CD4-positive, alpha-beta T cell (primary cell): ENCODE measurements around the gene SGPP1. TPM values are rescaled to one million over a fixed set of nuclear protein-coding genes. Genes with fewer than 3 reads are reported as not detected.

Experiments used
- ATAC-seq: fragments of 200-7000 bp; cut with Tn5 transposase; one replicate; pipeline ENCODE4 v1.10.0; 2022; ENCODE audit warnings: mild to moderate bottlenecking; ENCODE audit not compliant: poor library complexity
- CTCF ChIA-PET: fragments of 350-600 bp; sonication (Branson Sonifier 250); formaldehyde crosslinking; loops from one replicate; lab custom pipeline; 2021; ENCODE audit warnings: antibody characterized with exemption, inconsistent platforms; lab: Charles Lee
- POLR2A ChIA-PET: fragments of 350-600 bp; sonication (Branson Sonifier 250); formaldehyde crosslinking; loops from one replicate; lab custom pipeline; 2021; ENCODE audit warnings: antibody characterized with exemption, inconsistent platforms; lab: Charles Lee
- DNase-seq, 14 experiments: peaks; one replicate each; pipeline ENCODE4 v3.0.0-alpha.2; 2013 to 2020; ENCODE audit warnings: mixed read lengths in 2 of 14
- H3K27ac ChIP-seq, 2 donors: one replicate each; pipeline versions ENCODE4 v1.5.1 to v1.7.0; 2013; ENCODE audit warnings: low read length in 2 of 2, low read depth in 1 of 2, mild to moderate bottlenecking in 1 of 2
- H3K27me3 ChIP-seq, 2 experiments: 1 replicate in 1 of 2; 2 replicates in 1 of 2; pipeline versions ENCODE4 v1.6.1 to v1.7.0; 2013; ENCODE audit warnings: low read length in 2 of 2, control low read depth in 1 of 2, mild to moderate bottlenecking in 1 of 2, moderate library complexity in 1 of 2; ENCODE audit not compliant: insufficient read depth in 2 of 2, control insufficient read depth in 1 of 2
- H3K36me3 ChIP-seq: one replicate; pipeline ENCODE4 v1.6.1; 2013; ENCODE audit warnings: low read length, control low read depth; ENCODE audit not compliant: insufficient read depth
- H3K4me1 ChIP-seq: one replicate; pipeline ENCODE4 v1.6.1; 2013; ENCODE audit warnings: low read length, control low read depth; ENCODE audit not compliant: insufficient read depth
- H3K4me3 ChIP-seq: one replicate; pipeline ENCODE4 v1.5.1; 2013; ENCODE audit warnings: mild to moderate bottlenecking, low read length, moderate library complexity
- H3K9me3 ChIP-seq, 2 experiments: 1 replicate in 1 of 2; 2 replicates in 1 of 2; pipeline versions ENCODE4 v1.6.1 to v1.7.0; 2013; ENCODE audit warnings: low read length in 2 of 2, mild to moderate bottlenecking in 2 of 2, control low read depth in 1 of 2, moderate library complexity in 1 of 2; ENCODE audit not compliant: control insufficient read depth in 1 of 2, insufficient read depth in 1 of 2
- H3K27ac Mint-ChIP-seq: one replicate; pipeline ENCODE4 v1.8.0; 2020; ENCODE audit warnings: mixed read lengths
- H3K27me3 Mint-ChIP-seq: one replicate; pipeline ENCODE4 v1.8.0; 2021; ENCODE audit warnings: mixed read lengths
- H3K36me3 Mint-ChIP-seq: one replicate; pipeline ENCODE4 v1.8.0; 2021; ENCODE audit warnings: low read depth, mixed read lengths
- H3K4me1 Mint-ChIP-seq: one replicate; pipeline ENCODE4 v1.8.0; 2021; ENCODE audit warnings: low read depth, mixed read lengths
- H3K4me3 Mint-ChIP-seq: one replicate; pipeline ENCODE4 v1.8.0; 2020; ENCODE audit warnings: mild to moderate bottlenecking, mixed read lengths
- H3K9me3 Mint-ChIP-seq: one replicate; pipeline ENCODE4 v1.8.0; 2020; ENCODE audit warnings: mixed read lengths
- CTCF ChIP-seq: fragments of 200-600 bp; IDR thresholded peaks from one replicate; pipeline ENCODE4 v1.8.0; 2022; ENCODE audit warnings: antibody characterized with exemption, mild to moderate bottlenecking
- intact Hi-C, 2 experiments: fragments of 100-400 bp; cut with DNase I in 1 of 2; cut with micrococcal nuclease in 1 of 2; formaldehyde crosslinking; loops; one replicate each; pipeline versions ENCODE4 v1.15.1 to v1.9.0; 2023 to 2025; cut with DNase I, micrococcal nuclease
- total RNA-seq, 174 experiments: library from RNA in 2 of 174; stranded (reverse) in 2 of 174; gene quantifications; one replicate each; pipeline ENCODE4 v1.2.3 and lab custom pipeline; 2021 to 2026

Gene SGPP1
- total RNA-seq, 2 experiments from 2014 or later = 16.6 to 16.8 TPM

DNA sequence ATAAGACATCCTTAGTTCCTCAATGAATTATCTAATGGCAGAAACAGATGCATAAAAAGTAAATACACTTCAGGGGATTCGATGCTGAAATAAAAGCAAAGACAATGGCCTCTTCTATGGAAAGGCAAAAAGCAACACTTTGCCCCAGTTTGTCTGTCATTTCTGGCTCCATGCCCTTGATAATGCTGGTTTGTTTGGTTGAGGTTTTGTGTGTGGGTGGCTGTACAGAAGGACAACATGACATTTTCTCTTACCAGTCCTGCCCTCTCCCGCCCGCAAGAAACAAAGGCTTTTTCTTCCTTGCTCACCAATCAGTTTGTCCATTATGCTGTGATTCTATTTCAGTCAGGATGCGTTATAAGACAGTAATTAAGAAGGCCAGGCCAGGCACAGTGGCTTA lies 68.1 kb downstream of the SGPP1 start:
- Mint-ChIP-seq H3K27me3 (no peaks in the 10 kb centered on the region), H3K4me3 (no peak overlapping the region), H3K36me3 (peaks cover 20% of the 10 kb centered on the region), H3K27ac (peak overlapping the region; percentile 44), H3K9me3 (no peaks in the 10 kb centered on the region), H3K4me1 (peaks cover 5% of the 10 kb centered on the region)
- no peak for TF ChIP-seq CTCF
- POLR2A ChIA-PET = no interaction called here
- H3K4me3 ChIP-seq = no peak overlapping the region
- no peaks in the 10 kb centered on the region for H3K9me3 ChIP-seq
- peaks cover 4% of the 10 kb centered on the region for H3K4me1 ChIP-seq
- ATAC-seq (no peak), DNase-seq (no peak)
- no peak overlapping the region for H3K27ac ChIP-seq
- intact Hi-C loops = no loop called here
- no peaks in the 10 kb centered on the region for H3K27me3 ChIP-seq
- peaks cover 4% of the 10 kb centered on the region for H3K36me3 ChIP-seq
- CTCF ChIA-PET = no interaction called here

- peaks cover 30% of the 10 kb centered on the region for H3K36me3 Mint-ChIP-seq
- H3K4me3 ChIP-seq = no peak overlapping the region
- H3K4me3 Mint-ChIP-seq = no peak overlapping the region
- H3K36me3 ChIP-seq = peaks cover 4% of the 10 kb centered on the region
- CTCF ChIA-PET = no interaction called here
- POLR2A ChIA-PET = interaction anchor here (3.3 kb wide), 1 partner anchor 14 kb away, joined by 9 read pairs; the partner anchor contains the start of gene WDR89
- intact Hi-C loops = no loop called here
- no peak overlapping the region for H3K27ac Mint-ChIP-seq
- DNase-seq (no peak), ATAC-seq (no peak)
- no peak for TF ChIP-seq CTCF
- no peaks in the 10 kb centered on the region for H3K9me3 ChIP-seq
- H3K4me1 ChIP-seq = peaks cover 13% of the 10 kb centered on the region
- H3K27ac ChIP-seq = no peak overlapping the region
- H3K9me3 Mint-ChIP-seq = no peaks in the 10 kb centered on the region
- H3K4me1 Mint-ChIP-seq = peaks cover 19% of the 10 kb centered on the region
- no peaks in the 10 kb centered on the region for H3K27me3 Mint-ChIP-seq
- no peaks in the 10 kb centered on the region for H3K27me3 ChIP-seq
Observed at GRCh38 chr14:63656194-63656593, 71.7 kb downstream of the SGPP1 start.

GRCh38 chr14:63654936-63655335 lies 72.9 kb downstream of the SGPP1 start:
- DNase-seq (no peak), ATAC-seq (no peak)
- H3K36me3 Mint-ChIP-seq = peaks cover 34% of the 10 kb centered on the region
- Histone ChIP-seq H3K27ac (no peak overlapping the region), H3K9me3 (no peaks in the 10 kb centered on the region), H3K4me3 (no peak overlapping the region), H3K36me3 (peaks cover 4% of the 10 kb centered on the region), H3K4me1 (peaks cover 25% of the 10 kb centered on the region), H3K27me3 (no peaks in the 10 kb centered on the region)
- peaks cover 29% of the 10 kb centered on the region for H3K4me1 Mint-ChIP-seq
- no peaks in the 10 kb centered on the region for H3K9me3 Mint-ChIP-seq
- TF ChIP-seq CTCF = no peak
- no peak overlapping the region for H3K27ac Mint-ChIP-seq
- POLR2A ChIA-PET = no interaction called here
- no peak overlapping the region for H3K4me3 Mint-ChIP-seq
- CTCF ChIA-PET = no interaction called here
- no peaks in the 10 kb centered on the region for H3K27me3 Mint-ChIP-seq
- intact Hi-C loops = loop anchor here in 1 of 2 experiments (5.0 kb wide), 1 partner anchor 32 kb away; no protein-coding TSS in a partner anchor
